22Rv1 (cell line): ENCODE results near the gene KIF3A.

Experiments used
- ZFX ChIP-seq: fragments of 450-650 bp; IDR thresholded peaks from 2 replicates; pipeline ENCODE4 v1.6.1; 2017; ENCODE audit warnings: antibody characterized with exemption, borderline replicate concordance
- TF ChIP-seq, protein P1 (sequence below): fragments of 450-650 bp; IDR thresholded peaks from 2 replicates; pipeline ENCODE4 v1.5.1; 2017; ENCODE audit warnings: mild to moderate bottlenecking

- TF ChIP-seq, protein P1, sequence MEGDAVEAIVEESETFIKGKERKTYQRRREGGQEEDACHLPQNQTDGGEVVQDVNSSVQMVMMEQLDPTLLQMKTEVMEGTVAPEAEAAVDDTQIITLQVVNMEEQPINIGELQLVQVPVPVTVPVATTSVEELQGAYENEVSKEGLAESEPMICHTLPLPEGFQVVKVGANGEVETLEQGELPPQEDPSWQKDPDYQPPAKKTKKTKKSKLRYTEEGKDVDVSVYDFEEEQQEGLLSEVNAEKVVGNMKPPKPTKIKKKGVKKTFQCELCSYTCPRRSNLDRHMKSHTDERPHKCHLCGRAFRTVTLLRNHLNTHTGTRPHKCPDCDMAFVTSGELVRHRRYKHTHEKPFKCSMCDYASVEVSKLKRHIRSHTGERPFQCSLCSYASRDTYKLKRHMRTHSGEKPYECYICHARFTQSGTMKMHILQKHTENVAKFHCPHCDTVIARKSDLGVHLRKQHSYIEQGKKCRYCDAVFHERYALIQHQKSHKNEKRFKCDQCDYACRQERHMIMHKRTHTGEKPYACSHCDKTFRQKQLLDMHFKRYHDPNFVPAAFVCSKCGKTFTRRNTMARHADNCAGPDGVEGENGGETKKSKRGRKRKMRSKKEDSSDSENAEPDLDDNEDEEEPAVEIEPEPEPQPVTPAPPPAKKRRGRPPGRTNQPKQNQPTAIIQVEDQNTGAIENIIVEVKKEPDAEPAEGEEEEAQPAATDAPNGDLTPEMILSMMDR = no peak
- no peak for TF ChIP-seq ZFX
Measured at GRCh38 chr5:132679166-132679565, 58.2 kb downstream of the KIF3A start.
